Measurements from ENCODE around the gene FCHSD2. TPM values are rescaled to one million over a fixed set of nuclear protein-coding genes. Genes with fewer than 3 reads are reported as not detected.
"Not testable (repeated sequence)": the region's sequence is repeated elsewhere in the genome, so short reads cannot be mapped to it uniquely, and the experiment has no call there.

The FCHSD2 gene
- total RNA-seq, 2 donors from 2014 or later, result 12.1 to 20.9 TPM

DNA sequence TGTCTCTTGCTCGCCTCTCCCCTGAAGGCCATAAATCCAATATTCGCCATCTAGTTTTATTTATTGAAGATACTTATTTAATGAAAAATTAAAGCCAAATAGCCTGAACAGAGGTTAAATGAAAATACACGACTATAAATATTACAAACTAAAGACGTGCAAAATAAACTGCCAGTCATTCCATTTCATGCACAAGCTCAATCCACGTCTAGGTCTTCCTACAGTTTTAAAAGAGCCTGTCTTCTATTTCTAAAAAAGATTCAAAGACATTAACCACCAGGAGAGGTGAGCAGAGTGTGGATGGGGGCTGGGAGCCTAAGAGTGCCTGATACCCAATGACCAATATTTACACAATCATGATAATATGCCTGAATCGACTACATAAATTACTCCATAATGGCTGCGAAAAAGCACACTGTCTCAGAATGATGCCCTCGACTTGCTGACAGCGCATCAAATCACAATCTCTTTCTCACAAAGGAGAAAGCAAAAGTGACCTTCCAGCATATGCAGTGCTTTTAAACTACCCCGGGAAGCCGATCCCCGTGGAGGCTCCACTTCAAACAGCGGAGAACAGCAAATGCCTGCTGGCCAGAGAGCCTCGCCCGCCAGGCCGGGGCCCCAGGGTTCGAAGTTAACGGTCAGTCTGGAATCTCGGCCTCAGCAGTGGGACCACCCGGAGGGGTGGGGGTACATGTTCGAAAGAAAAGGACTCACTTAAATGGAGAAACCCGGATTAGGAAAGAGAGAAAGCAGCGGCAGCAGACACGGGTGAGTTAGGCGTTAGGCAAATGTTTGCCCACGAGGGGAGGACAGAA, 1.7 kb downstream of the FCHSD2 start:
- H3K27me3 ChIP-seq, result no peaks in the 10 kb centered on the region
- peak overlapping the region; percentile 91 for H3K27ac ChIP-seq
- peak overlapping the region; percentile 80 to 96 for H3K9ac ChIP-seq (ENCODE audit: low read depth in 2 of 2, low read length in 2 of 2)
- H3K36me3 ChIP-seq, result no peaks in the 10 kb centered on the region
- DNase-seq, result peak; percentile 41
- peaks cover 5% of the 10 kb centered on the region for H3K4me1 ChIP-seq
- H3K9me3 ChIP-seq, result no peaks in the 10 kb centered on the region
- TF ChIP-seq, protein P1, sequence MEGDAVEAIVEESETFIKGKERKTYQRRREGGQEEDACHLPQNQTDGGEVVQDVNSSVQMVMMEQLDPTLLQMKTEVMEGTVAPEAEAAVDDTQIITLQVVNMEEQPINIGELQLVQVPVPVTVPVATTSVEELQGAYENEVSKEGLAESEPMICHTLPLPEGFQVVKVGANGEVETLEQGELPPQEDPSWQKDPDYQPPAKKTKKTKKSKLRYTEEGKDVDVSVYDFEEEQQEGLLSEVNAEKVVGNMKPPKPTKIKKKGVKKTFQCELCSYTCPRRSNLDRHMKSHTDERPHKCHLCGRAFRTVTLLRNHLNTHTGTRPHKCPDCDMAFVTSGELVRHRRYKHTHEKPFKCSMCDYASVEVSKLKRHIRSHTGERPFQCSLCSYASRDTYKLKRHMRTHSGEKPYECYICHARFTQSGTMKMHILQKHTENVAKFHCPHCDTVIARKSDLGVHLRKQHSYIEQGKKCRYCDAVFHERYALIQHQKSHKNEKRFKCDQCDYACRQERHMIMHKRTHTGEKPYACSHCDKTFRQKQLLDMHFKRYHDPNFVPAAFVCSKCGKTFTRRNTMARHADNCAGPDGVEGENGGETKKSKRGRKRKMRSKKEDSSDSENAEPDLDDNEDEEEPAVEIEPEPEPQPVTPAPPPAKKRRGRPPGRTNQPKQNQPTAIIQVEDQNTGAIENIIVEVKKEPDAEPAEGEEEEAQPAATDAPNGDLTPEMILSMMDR (IDR thresholded peaks at IDR 0.05), result no peak
- peak overlapping the region; percentile 80 for H3K4me3 ChIP-seq
- intact Hi-C loops (cut with DNase I), result no loop called here

DNA sequence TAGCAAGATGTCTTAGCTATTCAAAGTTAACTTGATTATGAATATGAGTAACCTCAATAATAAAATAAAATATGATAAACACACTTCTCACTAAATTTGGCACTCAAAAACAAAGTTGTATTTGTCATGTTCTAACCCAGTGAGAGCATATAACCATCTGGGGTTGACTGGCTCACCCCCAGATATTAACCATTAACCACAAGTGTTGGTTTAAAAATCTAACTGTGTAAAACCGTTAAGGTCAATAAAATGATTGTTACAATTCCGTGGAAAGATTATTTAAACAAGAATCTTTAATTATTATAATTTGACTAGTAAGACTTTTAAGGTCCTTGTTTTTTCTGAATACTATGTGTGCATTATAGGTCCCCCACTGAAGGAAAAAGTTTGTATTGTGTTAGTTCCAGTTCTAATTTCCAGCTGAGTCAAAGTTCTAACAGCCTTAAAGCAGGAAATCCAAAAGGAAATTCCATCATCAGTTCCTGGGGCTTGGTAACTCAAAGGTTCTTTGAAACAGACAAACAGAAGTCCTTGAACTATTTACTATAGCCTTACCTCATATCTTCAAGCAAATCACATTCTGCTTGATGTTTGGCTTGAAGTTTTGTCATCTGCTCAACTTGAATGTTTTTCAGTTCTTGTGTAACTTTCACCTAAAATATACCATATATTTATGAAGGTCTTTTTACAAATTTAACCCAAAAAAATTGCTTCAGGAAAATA, 2.5 kb downstream of the FCHSD2 start:
- no peaks in the 10 kb centered on the region for H3K36me3 ChIP-seq
- DNase-seq, result no peak
- no peak overlapping the region for H3K27ac ChIP-seq
- no peaks in the 10 kb centered on the region for H3K9me3 ChIP-seq
- H3K4me1 ChIP-seq, result peaks cover 5% of the 10 kb centered on the region
- H3K9ac ChIP-seq (ENCODE audit: low read depth in 2 of 2, low read length in 2 of 2), result no peak overlapping the region
- intact Hi-C loops (cut with DNase I), result no loop called here
- TF ChIP-seq, protein P1 (IDR thresholded peaks at IDR 0.05), result no peak
- H3K27me3 ChIP-seq, result no peaks in the 10 kb centered on the region
- no peak overlapping the region for H3K4me3 ChIP-seq

DNA sequence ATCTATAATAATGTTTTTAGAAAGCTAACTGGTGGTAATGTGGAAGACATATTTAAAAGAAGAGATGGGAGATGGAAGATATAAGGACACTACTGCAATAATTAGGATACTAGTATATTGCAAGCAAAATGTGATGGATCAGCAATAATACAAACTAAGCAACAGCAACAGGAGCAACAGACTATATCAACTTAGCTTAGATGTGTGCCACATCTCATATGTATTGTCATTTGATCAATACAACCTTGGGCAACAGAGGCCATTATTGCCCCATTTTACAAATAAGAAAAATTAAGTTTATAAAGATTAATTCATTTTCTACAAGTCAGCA, 4.2 kb downstream of the FCHSD2 start:
- H3K27ac ChIP-seq, result no peak overlapping the region

DNA sequence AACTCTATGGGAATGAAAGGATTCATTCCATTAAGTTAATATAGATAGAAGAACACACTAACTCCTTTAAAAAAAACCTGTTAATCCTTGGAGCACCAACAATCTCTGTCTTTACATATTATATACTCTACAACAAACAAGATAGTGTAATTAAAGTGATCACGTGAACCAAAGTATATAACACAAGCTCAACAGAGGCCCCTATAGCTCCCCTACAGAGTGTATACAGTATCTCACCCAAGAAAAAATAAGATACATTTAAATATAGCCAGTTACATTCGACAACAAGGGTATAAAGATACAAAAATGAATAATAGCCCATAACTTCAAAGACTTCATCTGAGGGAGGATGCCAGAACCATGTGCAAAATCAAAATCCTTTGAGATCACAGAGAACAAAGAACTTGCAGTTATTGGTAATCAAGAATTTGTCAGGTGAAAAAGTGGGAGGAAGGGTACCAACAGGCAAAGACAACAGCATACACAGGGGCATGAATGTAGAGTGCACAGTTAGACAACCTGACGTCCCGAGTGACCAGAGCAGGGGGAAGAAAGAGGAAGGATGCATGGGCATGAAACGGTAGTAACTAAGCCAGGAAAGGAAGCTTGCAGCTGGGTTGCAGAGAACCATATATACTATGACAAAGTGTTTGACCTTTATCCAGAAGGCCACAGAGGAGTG, 4.7 kb downstream of the FCHSD2 start:
- Histone ChIP-seq H3K4me3 (no peak overlapping the region), H3K36me3 (no peaks in the 10 kb centered on the region), H3K9me3 (no peaks in the 10 kb centered on the region), H3K9ac (ENCODE audit: low read depth in 2 of 2, low read length in 2 of 2) (no peak overlapping the region), H3K4me1 (no peaks in the 10 kb centered on the region), H3K27ac (no peak overlapping the region), H3K27me3 (no peaks in the 10 kb centered on the region)
- intact Hi-C loops (cut with DNase I), result no loop called here
- DNase-seq, result no peak
- TF ChIP-seq, protein P1 (IDR thresholded peaks at IDR 0.05), result no peak

More for the DNA sequence above, 4.2 kb downstream of the FCHSD2 start:
- Histone ChIP-seq H3K27me3 (no peaks in the 10 kb centered on the region), H3K4me1 (no peaks in the 10 kb centered on the region), H3K36me3 (no peaks in the 10 kb centered on the region), H3K4me3 (no peak overlapping the region), H3K9ac (ENCODE audit: low read depth in 2 of 2, low read length in 2 of 2) (no peak overlapping the region), H3K9me3 (no peaks in the 10 kb centered on the region)
- TF ChIP-seq, protein P1 (IDR thresholded peaks at IDR 0.05), result no peak
- intact Hi-C loops (cut with DNase I), result no loop called here
- DNase-seq, result no peak

DNA sequence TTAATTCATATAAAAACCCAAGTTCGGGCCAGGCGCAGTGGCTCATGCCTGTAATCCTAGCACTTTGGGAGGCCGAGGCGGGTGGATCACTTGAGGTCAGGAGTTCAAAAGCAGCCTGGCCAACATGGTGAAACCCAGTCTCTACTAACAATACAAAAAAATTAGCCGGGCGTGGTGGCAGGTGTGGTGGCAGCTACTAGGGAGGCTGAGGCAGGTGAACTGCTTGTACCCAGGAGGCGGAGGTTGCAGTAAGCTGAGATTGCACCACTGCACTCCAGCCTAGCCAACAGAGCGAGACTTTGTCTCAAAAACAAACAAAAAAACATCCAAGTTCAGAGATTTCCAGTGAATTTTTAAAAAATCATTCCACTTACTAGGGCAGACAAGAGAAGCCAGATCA, 5.4 kb downstream of the FCHSD2 start:
- H3K36me3 ChIP-seq; H3K27ac ChIP-seq; H3K4me3 ChIP-seq; H3K9ac ChIP-seq (ENCODE audit: low read depth in 2 of 2, low read length in 2 of 2); H3K9me3 ChIP-seq; H3K4me1 ChIP-seq; DNase-seq; H3K27me3 ChIP-seq; intact Hi-C loops (cut with DNase I): not testable (repeated sequence)

All from colonic mucosa (tissue), 4 donors.